MG63 (cell line): ENCODE results near the gene ZSCAN4. TPM values are rescaled to one million over a fixed set of nuclear protein-coding genes. Genes with fewer than 3 reads are reported as not detected.

ENCODE experiments used
- DNase-seq: peaks from one replicate; pipeline ENCODE4 v3.0.0-alpha.2; 2020
- H3K27me3 ChIP-seq: fragments of 250-450 bp; sonication (Bioruptor Pico); 2 replicates; pipeline ENCODE4 v1.5.1; 2020; ENCODE audit warnings: mild to moderate bottlenecking, moderate library complexity
- H3K36me3 ChIP-seq: fragments of 250-450 bp; sonication (Bioruptor Pico); 2 replicates; pipeline ENCODE4 v1.5.1; 2020; ENCODE audit warnings: mild to moderate bottlenecking, moderate library complexity
- H3K4me3 ChIP-seq: fragments of 250-450 bp; sonication (Bioruptor Pico); 2 replicates; pipeline ENCODE4 v1.5.1; 2020; ENCODE audit warnings: mild to moderate bottlenecking, moderate library complexity
- H3K9me3 ChIP-seq: fragments of 250-450 bp; sonication (Bioruptor Pico); 2 replicates; pipeline ENCODE4 v1.5.1; 2020; ENCODE audit warnings: mild to moderate bottlenecking, moderate library complexity
- total RNA-seq: library from RNA; depleted of rRNA; stranded (reverse); fragments of >200 nt; shearing (Covaris generic); gene quantifications from 2 replicates; pipeline ENCODE4 v1.2.3, GENCODE V29; 2014; ENCODE audit warnings: low replicate concordance; rRNA removed

Gene ZSCAN4, protein sequence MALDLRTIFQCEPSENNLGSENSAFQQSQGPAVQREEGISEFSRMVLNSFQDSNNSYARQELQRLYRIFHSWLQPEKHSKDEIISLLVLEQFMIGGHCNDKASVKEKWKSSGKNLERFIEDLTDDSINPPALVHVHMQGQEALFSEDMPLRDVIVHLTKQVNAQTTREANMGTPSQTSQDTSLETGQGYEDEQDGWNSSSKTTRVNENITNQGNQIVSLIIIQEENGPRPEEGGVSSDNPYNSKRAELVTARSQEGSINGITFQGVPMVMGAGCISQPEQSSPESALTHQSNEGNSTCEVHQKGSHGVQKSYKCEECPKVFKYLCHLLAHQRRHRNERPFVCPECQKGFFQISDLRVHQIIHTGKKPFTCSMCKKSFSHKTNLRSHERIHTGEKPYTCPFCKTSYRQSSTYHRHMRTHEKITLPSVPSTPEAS
- total RNA-seq = not detected in 2 replicates

DNA sequence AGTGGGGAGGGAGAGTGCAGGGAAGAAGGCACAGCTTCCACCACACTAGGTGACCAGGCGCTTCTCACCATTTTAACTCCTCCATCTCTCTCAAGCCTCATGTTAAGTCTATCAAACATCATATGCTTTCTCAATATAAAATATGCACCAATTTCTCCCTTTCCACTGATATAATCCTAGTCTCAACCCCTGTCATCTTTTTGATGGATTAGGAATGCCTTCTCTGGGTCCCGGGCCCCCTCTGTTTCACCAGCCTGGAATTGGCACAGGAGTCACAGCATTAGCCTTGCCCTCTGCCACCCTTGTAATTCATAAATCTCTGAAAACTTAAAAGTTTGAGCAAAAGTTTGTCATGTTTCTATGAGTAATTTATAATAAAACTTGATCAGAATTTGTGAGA, at the start of gene ZSCAN4:
Gene ZSCAN4 (plus strand): TSS at position 301 of the 400 bp plus-strand sequence. CDS start 7,211 bp downstream, outside the sequence.
- DNase-seq = no peak
- Histone ChIP-seq H3K4me3 (no peak within 1 kb of the TSS), H3K36me3 (no peaks in the 10 kb centered on the region), H3K27me3 (peaks cover 25% of the 10 kb centered on the region), H3K9me3 (no peaks in the 10 kb centered on the region)

GRCh38 chr19:57620673-57621348, 47.9 kb upstream of the ZSCAN4 start:
- H3K9me3 ChIP-seq = peaks cover 93% of the 10 kb centered on the region
- H3K27me3 ChIP-seq = no peaks in the 10 kb centered on the region
- DNase-seq = no peak
- H3K36me3 ChIP-seq = peaks cover 87% of the 10 kb centered on the region
- H3K4me3 ChIP-seq = no peak overlapping the region

- Histone ChIP-seq H3K27me3 (no peaks in the 10 kb centered on the region), H3K9me3 (peaks cover 79% of the 10 kb centered on the region), H3K4me3 (no peak overlapping the region), H3K36me3 (peaks cover 64% of the 10 kb centered on the region)
- DNase-seq = no peak
Observed at GRCh38 chr19:57623091-57623490, 45.6 kb upstream of the ZSCAN4 start.

DNA sequence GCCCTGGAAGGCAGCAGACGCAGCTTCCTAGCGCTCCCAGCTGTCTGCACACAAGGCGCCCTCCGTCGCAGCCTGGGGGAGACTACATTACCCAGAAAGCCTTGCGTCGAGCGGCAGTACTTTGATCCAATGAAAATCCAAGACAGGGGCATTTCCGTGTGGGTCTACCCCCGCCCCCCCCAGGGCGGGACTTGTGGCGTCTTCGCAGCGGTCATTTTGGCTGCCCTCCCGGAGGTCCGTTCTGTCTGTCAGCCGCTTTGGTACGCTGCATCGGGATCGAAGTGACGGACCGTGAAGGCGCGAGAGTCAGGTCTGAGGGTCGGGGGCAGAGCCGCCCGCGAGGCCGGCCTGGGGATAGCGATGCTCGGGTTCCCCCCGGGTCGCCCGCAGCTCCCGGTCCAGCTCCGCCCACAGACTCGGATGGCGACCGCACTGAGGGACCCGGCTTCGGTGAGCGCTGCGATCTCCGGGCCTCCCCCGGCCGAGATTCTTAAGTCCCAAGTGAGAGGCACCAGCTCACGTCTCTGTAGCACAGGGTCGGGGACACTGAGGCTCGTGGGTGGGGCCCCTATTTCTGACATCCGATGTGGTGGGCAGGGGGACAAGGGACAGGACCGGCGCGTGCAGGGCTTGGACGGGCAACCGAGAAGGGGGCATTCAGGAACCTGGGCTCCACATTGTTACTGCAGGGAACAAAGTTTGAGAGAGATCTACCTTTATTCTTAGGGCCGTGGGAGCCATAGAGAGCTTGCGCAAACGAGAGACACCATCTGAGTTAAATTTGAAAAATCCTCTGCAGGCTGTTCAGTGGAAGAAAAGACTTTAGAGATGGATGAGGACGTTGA, 35.5 kb upstream of the ZSCAN4 start, which contains the start of gene ZNF211:
Gene ZNF211 (plus strand): TSS at position 182 of the 845 bp plus-strand sequence. CDS start 179 bp downstream, at position 361.
- Histone ChIP-seq H3K27me3 (no peaks in the 10 kb centered on the region), H3K4me3 (peak within 1 kb of the TSS; percentile 70), H3K9me3 (peaks cover 17% of the 10 kb centered on the region), H3K36me3 (peaks cover 9% of the 10 kb centered on the region)
- peak; percentile 95 for DNase-seq

GRCh38 chr19:57633832-57634131, 35.0 kb upstream of the ZSCAN4 start:
- Histone ChIP-seq H3K4me3 (peak overlapping the region; percentile 70), H3K36me3 (peaks cover 9% of the 10 kb centered on the region), H3K9me3 (peaks cover 14% of the 10 kb centered on the region), H3K27me3 (no peaks in the 10 kb centered on the region)
- DNase-seq = no peak

DNA sequence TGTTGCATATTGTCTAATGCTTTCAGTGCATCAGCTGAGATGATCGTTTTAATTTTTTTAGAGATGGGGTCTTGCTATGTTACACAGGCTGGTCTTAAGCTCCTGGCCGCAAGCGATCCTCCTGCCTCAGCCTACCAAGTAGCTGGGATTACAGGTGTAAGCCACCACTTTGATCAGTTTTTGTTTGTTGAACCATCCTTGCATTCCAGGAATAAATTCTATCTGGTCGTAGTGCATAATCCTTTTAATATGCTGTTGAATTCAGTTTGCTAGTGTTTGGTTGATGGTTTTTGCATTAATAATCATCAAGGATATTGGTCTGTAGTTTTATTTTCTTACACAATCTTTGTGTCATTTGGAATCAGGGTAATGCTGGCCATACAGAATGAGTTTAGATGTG, 31.4 kb upstream of the ZSCAN4 start:
- peaks cover 41% of the 10 kb centered on the region for H3K9me3 ChIP-seq
- DNase-seq = no peak
- H3K36me3 ChIP-seq = peaks cover 35% of the 10 kb centered on the region
- H3K27me3 ChIP-seq = no peaks in the 10 kb centered on the region
- H3K4me3 ChIP-seq = no peak overlapping the region

- Histone ChIP-seq H3K36me3 (peaks cover 34% of the 10 kb centered on the region), H3K27me3 (no peaks in the 10 kb centered on the region), H3K4me3 (no peak overlapping the region), H3K9me3 (peaks cover 40% of the 10 kb centered on the region)
- DNase-seq = no peak
Observed at GRCh38 chr19:57641715-57642234, 27.0 kb upstream of the ZSCAN4 start.

GRCh38 chr19:57642396-57643046, 26.2 kb upstream of the ZSCAN4 start:
- Histone ChIP-seq H3K9me3 (peaks cover 34% of the 10 kb centered on the region), H3K36me3 (peaks cover 34% of the 10 kb centered on the region), H3K27me3 (no peaks in the 10 kb centered on the region), H3K4me3 (no peak overlapping the region)
- DNase-seq = no peak

DNA sequence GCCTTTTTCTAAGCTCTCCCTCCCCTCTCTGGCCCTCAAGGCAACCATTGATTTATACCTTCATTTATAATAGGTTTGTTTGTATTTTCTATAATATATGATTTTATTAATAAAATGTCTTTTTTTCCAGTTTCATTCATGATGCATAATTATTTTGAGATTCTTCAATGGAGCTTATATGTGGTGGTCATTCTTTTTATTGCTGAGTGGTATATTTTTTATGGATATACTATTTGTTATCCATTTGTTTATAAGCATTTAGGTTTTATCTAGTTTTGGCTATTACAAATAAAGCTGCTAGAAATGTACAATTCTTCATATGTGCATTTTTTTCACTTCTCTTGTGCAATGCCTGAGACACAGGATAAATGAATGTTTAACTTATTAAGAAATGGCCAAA, 25.0 kb upstream of the ZSCAN4 start:
- no peak for DNase-seq
- H3K9me3 ChIP-seq = peaks cover 33% of the 10 kb centered on the region
- no peaks in the 10 kb centered on the region for H3K27me3 ChIP-seq
- H3K4me3 ChIP-seq = no peak overlapping the region
- H3K36me3 ChIP-seq = peaks cover 34% of the 10 kb centered on the region

- Histone ChIP-seq H3K27me3 (no peaks in the 10 kb centered on the region), H3K4me3 (no peak overlapping the region), H3K9me3 (no peaks in the 10 kb centered on the region), H3K36me3 (no peaks in the 10 kb centered on the region)
- DNase-seq = no peak
Observed at GRCh38 chr19:57648331-57649003, 20.3 kb upstream of the ZSCAN4 start.

- H3K27me3 ChIP-seq = no peaks in the 10 kb centered on the region
- H3K9me3 ChIP-seq = no peaks in the 10 kb centered on the region
- H3K4me3 ChIP-seq = no peak overlapping the region
- H3K36me3 ChIP-seq = no peaks in the 10 kb centered on the region
- no peak for DNase-seq
Observed at GRCh38 chr19:57651654-57651996, 17.1 kb upstream of the ZSCAN4 start.

DNA sequence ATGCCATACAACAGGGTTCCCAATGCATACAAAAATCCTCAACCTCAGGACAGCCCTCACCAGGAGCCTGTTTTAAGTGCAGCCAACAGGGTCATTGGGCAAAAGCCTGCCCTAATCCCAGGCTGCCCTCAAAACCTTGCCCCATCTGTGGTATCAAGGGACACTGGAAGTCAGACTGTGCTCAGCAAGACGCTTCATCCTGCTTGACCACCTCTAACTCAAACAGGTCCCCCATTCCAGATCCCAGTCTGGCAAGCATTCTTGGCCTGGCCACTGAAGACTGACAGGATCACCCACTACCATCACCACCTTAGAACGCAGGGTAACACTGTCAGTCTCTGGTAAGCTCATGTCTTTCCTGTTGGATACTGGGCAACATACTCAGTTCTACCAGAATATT, 15.0 kb upstream of the ZSCAN4 start:
- Histone ChIP-seq H3K36me3 (no peaks in the 10 kb centered on the region), H3K9me3 (no peaks in the 10 kb centered on the region), H3K27me3 (no peaks in the 10 kb centered on the region; the same call in 1 of the 2 replicates), H3K4me3 (no peak overlapping the region)
- DNase-seq = no peak

GRCh38 chr19:57655443-57655842, 13.3 kb upstream of the ZSCAN4 start:
- Histone ChIP-seq H3K36me3 (no peaks in the 10 kb centered on the region), H3K4me3 (no peak overlapping the region), H3K27me3 (peaks cover 4% of the 10 kb centered on the region), H3K9me3 (no peaks in the 10 kb centered on the region)
- no peak for DNase-seq

- Histone ChIP-seq H3K36me3 (no peaks in the 10 kb centered on the region), H3K27me3 (peaks cover 4% of the 10 kb centered on the region), H3K4me3 (no peak overlapping the region), H3K9me3 (no peaks in the 10 kb centered on the region)
- DNase-seq = no peak
Observed at GRCh38 chr19:57656346-57656745, 12.4 kb upstream of the ZSCAN4 start.

- H3K9me3 ChIP-seq = no peaks in the 10 kb centered on the region
- no peaks in the 10 kb centered on the region for H3K36me3 ChIP-seq
- DNase-seq = peak; percentile 58
- peaks cover 27% of the 10 kb centered on the region for H3K27me3 ChIP-seq
- peak overlapping the region; percentile 46 for H3K4me3 ChIP-seq
Observed at GRCh38 chr19:57664269-57665127, 4.2 kb upstream of the ZSCAN4 start.
